ENCODE results near the gene EPHA5.

EPHA5 gene

GRCh38 chr4:65370709-65371108 lies 299.6 kb downstream of the EPHA5 start (continued):
- TF ChIP-seq INSM2 (tag by site-specific recombination; IDR thresholded peaks at IDR 0.05) = no peak

GRCh38 chr4:65367306-65367705 lies 303.0 kb downstream of the EPHA5 start:
- no peaks in the 10 kb centered on the region for H3K9me3 ChIP-seq (ENCODE audit: control insufficient read depth, insufficient read depth, low read depth, low read length)
- POLR2A ChIA-PET = interaction anchor here (0.7 kb wide), 1 partner anchor 269 kb away, joined by 4 read pairs; no protein-coding TSS in a partner anchor

GRCh38 chr4:65358914-65359313 lies 311.4 kb downstream of the EPHA5 start:
- Histone ChIP-seq H3K4me3 (ENCODE audit: low read depth, low read length) (no peak overlapping the region), H3K9me3 (ENCODE audit: control insufficient read depth, insufficient read depth, low read depth, low read length) (no peaks in the 10 kb centered on the region), H3K36me3 (ENCODE audit: control insufficient read depth in 2 of 2, insufficient read depth in 1 of 2, low read length in 2 of 2) (no peaks in the 10 kb centered on the region), H3K27ac (ENCODE audit: extremely low read depth, low read depth, low read length) (no peak overlapping the region), H3K4me1 (ENCODE audit: control insufficient read depth, insufficient read depth, low read length) (no peaks in the 10 kb centered on the region)
- TF ChIP-seq YY1 (tag by site-specific recombination; IDR thresholded peaks at IDR 0.05) = no peak
- no peak for TF ChIP-seq KLF9 (tag by site-specific recombination; IDR thresholded peaks at IDR 0.05; ENCODE audit: low read depth)
- TF ChIP-seq TSHZ1 (tag by site-specific recombination; IDR thresholded peaks at IDR 0.05; ENCODE audit: borderline replicate concordance) = no peak
- no peak for TF ChIP-seq ZNF292 (tag by site-specific recombination; IDR thresholded peaks at IDR 0.05; ENCODE audit: borderline replicate concordance, low read depth)
- no peak for TF ChIP-seq ZNF521 (tag by site-specific recombination; IDR thresholded peaks at IDR 0.05)
- no peak for TF ChIP-seq ZNF585B (tag by site-specific recombination; IDR thresholded peaks at IDR 0.05)
- TF ChIP-seq ZNF266 (tag by site-specific recombination; IDR thresholded peaks at IDR 0.05; ENCODE audit: low read depth) = no peak
- no peak for TF ChIP-seq KLF8 (tag by site-specific recombination; IDR thresholded peaks at IDR 0.05)
- TF ChIP-seq ZBTB20 (tag by site-specific recombination; IDR thresholded peaks at IDR 0.05) = no peak
- TF ChIP-seq ZBTB8A (tag by site-specific recombination; IDR thresholded peaks at IDR 0.05) = no peak
- no peak for TF ChIP-seq ZNF112 (tag by site-specific recombination; IDR thresholded peaks at IDR 0.05)
- no peak for TF ChIP-seq ZNF621 (tag by site-specific recombination; IDR thresholded peaks at IDR 0.05)
- POLR2A ChIA-PET = no interaction called here
- CTCF ChIA-PET = no interaction called here

More at GRCh38 chr4:65367306-65367705, 303.0 kb downstream of the EPHA5 start:
- H3K4me3 ChIP-seq (ENCODE audit: low read depth, low read length) = no peak overlapping the region
- H3K27ac ChIP-seq (ENCODE audit: extremely low read depth, low read depth, low read length) = no peak overlapping the region
- TF ChIP-seq BCL6B (tag by site-specific recombination; IDR thresholded peaks at IDR 0.05) (no peak), ZNF561 (tag by site-specific recombination; IDR thresholded peaks at IDR 0.05; ENCODE audit: borderline replicate concordance) (no peak), YY2 (tag by site-specific recombination; IDR thresholded peaks at IDR 0.05) (no peak), ZNF274 (IDR thresholded peaks at IDR 0.05; ENCODE audit: low read length) (no peak), ZNF274 (tag by site-specific recombination; IDR thresholded peaks at IDR 0.05; ENCODE audit: borderline replicate concordance) (no peak), ZNF24 (tag by site-specific recombination; IDR thresholded peaks at IDR 0.05) (no peak), ZNF843 (tag by site-specific recombination; IDR thresholded peaks at IDR 0.05) (no peak), SCRT1 (tag by site-specific recombination; IDR thresholded peaks at IDR 0.05; ENCODE audit: borderline replicate concordance) (no peak), ZBTB17 (tag by site-specific recombination; IDR thresholded peaks at IDR 0.05) (no peak), ZNF350 (tag by site-specific recombination; IDR thresholded peaks at IDR 0.05) (no peak), ZNF664 (tag by site-specific recombination; IDR thresholded peaks at IDR 0.05) (no peak), ZNF624 (tag by site-specific recombination; IDR thresholded peaks at IDR 0.05) (no peak)
- H3K36me3 ChIP-seq (ENCODE audit: control insufficient read depth in 2 of 2, insufficient read depth in 1 of 2, low read length in 2 of 2) = no peaks in the 10 kb centered on the region
- CTCF ChIA-PET = no interaction called here
- H3K4me1 ChIP-seq (ENCODE audit: control insufficient read depth, insufficient read depth, low read length) = no peaks in the 10 kb centered on the region

Measured in HEK293 (cell line).